ENCODE data around the gene EIF2B4. TPM values are rescaled to one million over a fixed set of nuclear protein-coding genes. Genes with fewer than 3 reads are reported as not detected.
"Not testable (repeated sequence)": the region's sequence is repeated elsewhere in the genome, so short reads cannot be mapped to it uniquely, and the experiment has no call there.

The EIF2B4 gene
- polyA plus RNA-seq, 2 of the 4 experiments (the other 2 are of a cell fraction): 62.8 to 73.5 TPM

GRCh38 chr2:27319839-27320238 lies 50.3 kb downstream of the EIF2B4 start:
- not testable (repeated sequence) for H3K4me2 ChIP-seq; H3K4me3 ChIP-seq; H3K9me3 ChIP-seq; DNase-seq (ENCODE audit: low read depth in 1 of 2, low spot score in 1 of 2); ATAC-seq; H3K27ac ChIP-seq; FAIRE-seq
- ChIA-PET CTCF (interaction anchor here (0.9 to 12.8 kb wide), 14 partner anchors 9 to 296 kb away, joined by 3 to 171 read pairs (median 6); partner anchors contain the start of genes EIF2B4, SNX17 and ZNF513), POLR2A (interaction anchor here (0.7 kb wide), 2 partner anchors 26 to 94 kb away, joined by 4 read pairs; no protein-coding TSS in a partner anchor)
- H3K4me1 ChIP-seq: peaks cover 31% of the 10 kb centered on the region
- 88% methylated on average over 15 of the region's 15 CpGs for WGBS (ENCODE audit: missing lambda C conversion rate)

GRCh38 chr2:27316655-27317412 lies 53.3 kb downstream of the EIF2B4 start:
- ChIA-PET CTCF (interaction anchor here (0.7 to 12.8 kb wide), 7 partner anchors 8 to 218 kb away, joined by 3 to 171 read pairs (median 17); partner anchors contain the start of genes EIF2B4 and ZNF513), POLR2A (no interaction called here)
- H3K9me3 ChIP-seq: no peaks in the 10 kb centered on the region
- H3K4me2 ChIP-seq: no peak overlapping the region
- no peak overlapping the region for H3K4me3 ChIP-seq
- FAIRE-seq (no peak), DNase-seq (ENCODE audit: low read depth in 1 of 2, low spot score in 1 of 2) (no peak), ATAC-seq (no peak)
- 84% methylated on average over 12 of the region's 12 CpGs for WGBS (ENCODE audit: missing lambda C conversion rate)
- TF ChIP-seq FOSL2 (IDR thresholded peaks at IDR 0.05) (no peak), FOSL2 (CRISPR knock-in tag; IDR thresholded peaks at IDR 0.05) (no peak), POLR2AphosphoS2 (conservative IDR thresholded peaks at IDR 0.05; ENCODE audit: low read length) (no peak), ZSCAN20 (CRISPR knock-in tag; IDR thresholded peaks at IDR 0.05) (no peak), JUN (IDR thresholded peaks at IDR 0.05) (no peak), NFE2L2 (conservative IDR thresholded peaks at IDR 0.05; ENCODE audit: low read length) (no peak), MAFK (IDR thresholded peaks at IDR 0.05; ENCODE audit: partially characterized antibody) (no peak), CHD4 (IDR thresholded peaks at IDR 0.05; ENCODE audit: borderline replicate concordance) (no peak), SREBF2 (IDR thresholded peaks at IDR 0.05) (no peak), EHF (CRISPR knock-in tag; IDR thresholded peaks at IDR 0.05) (no peak), REST (IDR thresholded peaks at IDR 0.05) (no peak), EP300 (IDR thresholded peaks at IDR 0.05) (no peak), HOXB13 (CRISPR knock-in tag; IDR thresholded peaks at IDR 0.05; ENCODE audit: low read depth) (no peak), HOXB5 (CRISPR knock-in tag; IDR thresholded peaks at IDR 0.05) (no peak), TFCP2L1 (CRISPR knock-in tag; IDR thresholded peaks at IDR 0.05) (no peak), KDM1A (IDR thresholded peaks at IDR 0.05; ENCODE audit: low read depth) (no peak), JUNB (IDR thresholded peaks at IDR 0.05) (no peak)
- TF ChIP-seq, protein P1, sequence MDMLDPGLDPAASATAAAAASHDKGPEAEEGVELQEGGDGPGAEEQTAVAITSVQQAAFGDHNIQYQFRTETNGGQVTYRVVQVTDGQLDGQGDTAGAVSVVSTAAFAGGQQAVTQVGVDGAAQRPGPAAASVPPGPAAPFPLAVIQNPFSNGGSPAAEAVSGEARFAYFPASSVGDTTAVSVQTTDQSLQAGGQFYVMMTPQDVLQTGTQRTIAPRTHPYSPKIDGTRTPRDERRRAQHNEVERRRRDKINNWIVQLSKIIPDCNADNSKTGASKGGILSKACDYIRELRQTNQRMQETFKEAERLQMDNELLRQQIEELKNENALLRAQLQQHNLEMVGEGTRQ (IDR thresholded peaks at IDR 0.05): no peak
- TF ChIP-seq, protein P2, sequence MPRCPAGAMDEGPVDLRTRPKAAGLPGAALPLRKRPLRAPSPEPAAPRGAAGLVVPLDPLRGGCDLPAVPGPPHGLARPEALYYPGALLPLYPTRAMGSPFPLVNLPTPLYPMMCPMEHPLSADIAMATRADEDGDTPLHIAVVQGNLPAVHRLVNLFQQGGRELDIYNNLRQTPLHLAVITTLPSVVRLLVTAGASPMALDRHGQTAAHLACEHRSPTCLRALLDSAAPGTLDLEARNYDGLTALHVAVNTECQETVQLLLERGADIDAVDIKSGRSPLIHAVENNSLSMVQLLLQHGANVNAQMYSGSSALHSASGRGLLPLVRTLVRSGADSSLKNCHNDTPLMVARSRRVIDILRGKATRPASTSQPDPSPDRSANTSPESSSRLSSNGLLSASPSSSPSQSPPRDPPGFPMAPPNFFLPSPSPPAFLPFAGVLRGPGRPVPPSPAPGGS (IDR thresholded peaks at IDR 0.05): no peak
- TF ChIP-seq, protein P3, sequence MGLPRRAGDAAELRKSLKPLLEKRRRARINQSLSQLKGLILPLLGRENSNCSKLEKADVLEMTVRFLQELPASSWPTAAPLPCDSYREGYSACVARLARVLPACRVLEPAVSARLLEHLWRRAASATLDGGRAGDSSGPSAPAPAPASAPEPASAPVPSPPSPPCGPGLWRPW (IDR thresholded peaks at IDR 0.05): no peak
- peaks cover 19% of the 10 kb centered on the region for H3K4me1 ChIP-seq
- H3K27ac ChIP-seq: no peak overlapping the region

All from A549 (cell line).